HL-60 (cell line): ENCODE results near the gene MAN2B2.

Experiments used
- POLR2AphosphoS5 ChIP-seq: IDR thresholded peaks from 2 replicates; pipeline ENCODE4 v1.6.1; 2012; ENCODE audit warnings: low read depth
- TF ChIP-seq, protein P1 (sequence below): IDR thresholded peaks from one replicate; pipeline ENCODE4 v1.5.1; 2011; ENCODE audit warnings: low read length, control low read depth, inconsistent platforms; ENCODE audit not compliant: insufficient read depth
- TF ChIP-seq, protein P2 (sequence below): IDR thresholded peaks from 2 replicates; pipeline ENCODE4 v1.6.1; 2012; ENCODE audit warnings: low read depth; ENCODE audit not compliant: insufficient replicate concordance

DNA sequence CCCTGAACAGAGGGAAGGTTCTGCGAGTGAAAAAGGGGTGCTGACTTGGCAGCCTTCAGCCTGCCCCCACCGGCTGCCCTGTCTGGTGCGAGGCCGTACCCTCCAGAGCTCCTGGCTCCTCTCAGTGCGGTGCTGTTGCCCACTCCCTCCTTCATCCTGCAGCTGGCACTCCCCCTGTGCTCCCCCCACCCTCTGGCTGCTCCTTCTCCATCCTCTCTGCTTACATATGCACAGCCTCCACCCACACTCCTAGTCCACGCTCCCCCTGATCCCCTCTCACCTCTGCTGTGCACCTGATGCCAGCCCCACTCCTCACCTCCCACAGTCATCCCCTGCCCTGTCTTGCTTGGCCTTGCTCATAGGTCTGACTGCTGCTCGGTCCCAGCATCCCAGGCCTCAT is 9.9 kb downstream of the MAN2B2 start:
- TF ChIP-seq, protein P1, sequence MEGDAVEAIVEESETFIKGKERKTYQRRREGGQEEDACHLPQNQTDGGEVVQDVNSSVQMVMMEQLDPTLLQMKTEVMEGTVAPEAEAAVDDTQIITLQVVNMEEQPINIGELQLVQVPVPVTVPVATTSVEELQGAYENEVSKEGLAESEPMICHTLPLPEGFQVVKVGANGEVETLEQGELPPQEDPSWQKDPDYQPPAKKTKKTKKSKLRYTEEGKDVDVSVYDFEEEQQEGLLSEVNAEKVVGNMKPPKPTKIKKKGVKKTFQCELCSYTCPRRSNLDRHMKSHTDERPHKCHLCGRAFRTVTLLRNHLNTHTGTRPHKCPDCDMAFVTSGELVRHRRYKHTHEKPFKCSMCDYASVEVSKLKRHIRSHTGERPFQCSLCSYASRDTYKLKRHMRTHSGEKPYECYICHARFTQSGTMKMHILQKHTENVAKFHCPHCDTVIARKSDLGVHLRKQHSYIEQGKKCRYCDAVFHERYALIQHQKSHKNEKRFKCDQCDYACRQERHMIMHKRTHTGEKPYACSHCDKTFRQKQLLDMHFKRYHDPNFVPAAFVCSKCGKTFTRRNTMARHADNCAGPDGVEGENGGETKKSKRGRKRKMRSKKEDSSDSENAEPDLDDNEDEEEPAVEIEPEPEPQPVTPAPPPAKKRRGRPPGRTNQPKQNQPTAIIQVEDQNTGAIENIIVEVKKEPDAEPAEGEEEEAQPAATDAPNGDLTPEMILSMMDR = no peak
- TF ChIP-seq POLR2AphosphoS5 = no peak
- TF ChIP-seq, protein P2, sequence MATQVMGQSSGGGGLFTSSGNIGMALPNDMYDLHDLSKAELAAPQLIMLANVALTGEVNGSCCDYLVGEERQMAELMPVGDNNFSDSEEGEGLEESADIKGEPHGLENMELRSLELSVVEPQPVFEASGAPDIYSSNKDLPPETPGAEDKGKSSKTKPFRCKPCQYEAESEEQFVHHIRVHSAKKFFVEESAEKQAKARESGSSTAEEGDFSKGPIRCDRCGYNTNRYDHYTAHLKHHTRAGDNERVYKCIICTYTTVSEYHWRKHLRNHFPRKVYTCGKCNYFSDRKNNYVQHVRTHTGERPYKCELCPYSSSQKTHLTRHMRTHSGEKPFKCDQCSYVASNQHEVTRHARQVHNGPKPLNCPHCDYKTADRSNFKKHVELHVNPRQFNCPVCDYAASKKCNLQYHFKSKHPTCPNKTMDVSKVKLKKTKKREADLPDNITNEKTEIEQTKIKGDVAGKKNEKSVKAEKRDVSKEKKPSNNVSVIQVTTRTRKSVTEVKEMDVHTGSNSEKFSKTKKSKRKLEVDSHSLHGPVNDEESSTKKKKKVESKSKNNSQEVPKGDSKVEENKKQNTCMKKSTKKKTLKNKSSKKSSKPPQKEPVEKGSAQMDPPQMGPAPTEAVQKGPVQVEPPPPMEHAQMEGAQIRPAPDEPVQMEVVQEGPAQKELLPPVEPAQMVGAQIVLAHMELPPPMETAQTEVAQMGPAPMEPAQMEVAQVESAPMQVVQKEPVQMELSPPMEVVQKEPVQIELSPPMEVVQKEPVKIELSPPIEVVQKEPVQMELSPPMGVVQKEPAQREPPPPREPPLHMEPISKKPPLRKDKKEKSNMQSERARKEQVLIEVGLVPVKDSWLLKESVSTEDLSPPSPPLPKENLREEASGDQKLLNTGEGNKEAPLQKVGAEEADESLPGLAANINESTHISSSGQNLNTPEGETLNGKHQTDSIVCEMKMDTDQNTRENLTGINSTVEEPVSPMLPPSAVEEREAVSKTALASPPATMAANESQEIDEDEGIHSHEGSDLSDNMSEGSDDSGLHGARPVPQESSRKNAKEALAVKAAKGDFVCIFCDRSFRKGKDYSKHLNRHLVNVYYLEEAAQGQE = no peak
